ENCODE results near the gene IRGC.

The IRGC gene

GRCh38 chr19:43672061-43672679 lies 43.7 kb upstream of the IRGC start (continued):
- TF ChIP-seq ZNF692 (tag by site-specific recombination; IDR thresholded peaks at IDR 0.05) (0 out of 2 replicates have a peak, but pooled peaks have one; percentile 36), ZNF121 (tag by site-specific recombination; IDR thresholded peaks at IDR 0.05) (no peak)
- TF ChIP-seq, protein P1, sequence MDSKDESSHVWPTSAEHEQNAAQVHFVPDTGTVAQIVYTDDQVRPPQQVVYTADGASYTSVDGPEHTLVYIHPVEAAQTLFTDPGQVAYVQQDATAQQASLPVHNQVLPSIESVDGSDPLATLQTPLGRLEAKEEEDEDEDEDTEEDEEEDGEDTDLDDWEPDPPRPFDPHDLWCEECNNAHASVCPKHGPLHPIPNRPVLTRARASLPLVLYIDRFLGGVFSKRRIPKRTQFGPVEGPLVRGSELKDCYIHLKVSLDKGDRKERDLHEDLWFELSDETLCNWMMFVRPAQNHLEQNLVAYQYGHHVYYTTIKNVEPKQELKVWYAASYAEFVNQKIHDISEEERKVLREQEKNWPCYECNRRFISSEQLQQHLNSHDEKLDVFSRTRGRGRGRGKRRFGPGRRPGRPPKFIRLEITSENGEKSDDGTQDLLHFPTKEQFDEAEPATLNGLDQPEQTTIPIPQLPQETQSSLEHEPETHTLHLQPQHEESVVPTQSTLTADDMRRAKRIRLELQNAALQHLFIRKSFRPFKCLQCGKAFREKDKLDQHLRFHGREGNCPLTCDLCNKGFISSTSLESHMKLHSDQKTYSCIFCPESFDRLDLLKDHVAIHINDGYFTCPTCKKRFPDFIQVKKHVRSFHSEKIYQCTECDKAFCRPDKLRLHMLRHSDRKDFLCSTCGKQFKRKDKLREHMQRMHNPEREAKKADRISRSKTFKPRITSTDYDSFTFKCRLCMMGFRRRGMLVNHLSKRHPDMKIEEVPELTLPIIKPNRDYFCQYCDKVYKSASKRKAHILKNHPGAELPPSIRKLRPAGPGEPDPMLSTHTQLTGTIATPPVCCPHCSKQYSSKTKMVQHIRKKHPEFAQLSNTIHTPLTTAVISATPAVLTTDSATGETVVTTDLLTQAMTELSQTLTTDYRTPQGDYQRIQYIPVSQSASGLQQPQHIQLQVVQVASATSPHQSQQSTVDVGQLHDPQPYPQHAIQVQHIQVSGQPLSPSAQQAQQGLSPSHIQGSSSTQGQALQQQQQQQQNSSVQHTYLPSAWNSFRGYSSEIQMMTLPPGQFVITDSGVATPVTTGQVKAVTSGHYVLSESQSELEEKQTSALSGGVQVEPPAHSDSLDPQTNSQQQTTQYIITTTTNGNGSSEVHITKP (tag by site-specific recombination; IDR thresholded peaks at IDR 0.05), result peak; percentile 74

DNA sequence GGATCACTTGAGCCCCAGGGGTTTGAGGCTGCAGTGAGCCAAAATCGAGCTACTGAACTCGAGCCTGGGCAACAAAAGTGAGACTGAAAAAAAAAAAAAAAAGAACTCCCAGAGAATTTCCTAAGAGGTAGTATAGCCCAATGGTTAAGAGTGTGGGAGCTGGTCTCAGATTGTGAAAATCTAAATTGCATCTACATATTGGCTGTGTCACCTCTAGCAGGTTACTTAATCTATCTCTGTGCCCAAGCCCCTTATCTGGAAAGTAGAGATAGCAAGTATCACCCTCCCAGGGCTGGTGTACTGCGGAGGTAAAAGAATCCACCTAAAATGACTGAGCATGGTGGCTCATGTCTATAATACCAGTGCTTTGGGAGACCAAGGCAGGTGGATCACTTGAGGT lies 42.2 kb upstream of the IRGC start:
- ChIA-PET CTCF (interaction anchor here (0.6 to 2.1 kb wide), 9 partner anchors 11 to 114 kb away, joined by 3 to 9 read pairs (median 4); no protein-coding TSS in a partner anchor), POLR2A (interaction anchor here (0.6 to 1.8 kb wide), 3 partner anchors 13 to 81 kb away, joined by 3 to 5 read pairs (median 3); partner anchors contain the start of gene SMG9)
- H3K36me3 ChIP-seq (ENCODE audit: control insufficient read depth in 2 of 2, insufficient read depth in 1 of 2, low read length in 2 of 2), result no peaks in the 10 kb centered on the region; a peak in 1 of 3 replicates
- TF ChIP-seq ZNF658 (tag by site-specific recombination; IDR thresholded peaks at IDR 0.05) (no peak), ZNF138 (tag by site-specific recombination; IDR thresholded peaks at IDR 0.05; ENCODE audit: borderline replicate concordance) (no peak), ZNF175 (tag by site-specific recombination; IDR thresholded peaks at IDR 0.05) (no peak), BCL6B (tag by site-specific recombination; IDR thresholded peaks at IDR 0.05) (no peak), ZFHX2 (tag by site-specific recombination; conservative IDR thresholded peaks at IDR 0.05) (no peak), ZIC2 (tag by site-specific recombination; IDR thresholded peaks at IDR 0.05) (no peak)
- TF ChIP-seq, protein P2, sequence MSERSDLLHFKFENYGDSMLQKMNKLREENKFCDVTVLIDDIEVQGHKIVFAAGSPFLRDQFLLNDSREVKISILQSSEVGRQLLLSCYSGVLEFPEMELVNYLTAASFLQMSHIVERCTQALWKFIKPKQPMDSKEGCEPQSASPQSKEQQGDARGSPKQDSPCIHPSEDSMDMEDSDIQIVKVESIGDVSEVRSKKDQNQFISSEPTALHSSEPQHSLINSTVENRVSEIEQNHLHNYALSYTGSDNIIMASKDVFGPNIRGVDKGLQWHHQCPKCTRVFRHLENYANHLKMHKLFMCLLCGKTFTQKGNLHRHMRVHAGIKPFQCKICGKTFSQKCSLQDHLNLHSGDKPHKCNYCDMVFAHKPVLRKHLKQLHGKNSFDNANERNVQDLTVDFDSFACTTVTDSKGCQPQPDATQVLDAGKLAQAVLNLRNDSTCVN (tag by site-specific recombination; optimal IDR thresholded peaks at IDR 0.05), result no peak
- TF ChIP-seq, protein P3, sequence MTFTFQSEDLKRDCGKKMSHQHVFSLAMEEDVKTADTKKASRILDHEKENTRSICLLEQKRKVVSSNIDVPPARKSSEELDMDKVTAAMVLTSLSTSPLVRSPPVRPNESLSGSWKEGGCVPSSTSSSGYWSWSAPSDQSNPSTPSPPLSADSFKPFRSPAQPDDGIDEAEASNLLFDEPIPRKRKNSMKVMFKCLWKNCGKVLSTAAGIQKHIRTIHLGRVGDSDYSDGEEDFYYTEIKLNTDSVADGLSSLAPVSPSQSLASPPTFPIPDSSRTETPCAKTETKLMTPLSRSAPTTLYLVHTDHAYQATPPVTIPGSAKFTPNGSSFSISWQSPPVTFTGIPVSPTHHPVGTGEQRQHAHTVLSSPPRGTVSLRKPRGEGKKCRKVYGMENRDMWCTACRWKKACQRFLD (tag by site-specific recombination; IDR thresholded peaks at IDR 0.05), result no peak
- H3K4me3 ChIP-seq (ENCODE audit: low read depth, low read length), result no peak overlapping the region
- H3K27ac ChIP-seq (ENCODE audit: extremely low read depth, low read depth, low read length), result no peak overlapping the region
- peaks cover 48% of the 10 kb centered on the region for H3K4me1 ChIP-seq (ENCODE audit: control insufficient read depth, insufficient read depth, low read length)
- H3K9me3 ChIP-seq (ENCODE audit: control insufficient read depth, insufficient read depth, low read depth, low read length), result no peaks in the 10 kb centered on the region

DNA sequence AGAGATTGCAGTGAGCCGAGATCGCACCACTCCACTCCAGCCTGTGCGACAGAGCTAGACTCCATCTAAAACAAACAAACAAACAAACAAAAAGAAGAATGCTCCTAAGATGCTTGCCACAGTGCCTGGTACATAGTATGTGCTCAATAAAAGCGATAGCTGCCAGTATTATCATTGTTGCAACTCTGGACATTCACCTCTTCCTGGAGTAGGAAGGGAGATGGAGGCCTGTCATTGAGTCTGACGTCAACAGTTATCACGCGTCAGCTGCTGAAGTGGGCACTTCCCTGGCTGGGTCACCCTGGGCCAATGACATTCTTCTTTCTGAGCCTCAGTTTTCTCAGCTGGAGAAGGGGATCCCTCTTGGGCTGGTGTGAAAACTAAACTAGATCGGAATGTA lies 41.7 kb upstream of the IRGC start:
- no peaks in the 10 kb centered on the region for H3K9me3 ChIP-seq (ENCODE audit: control insufficient read depth, insufficient read depth, low read depth, low read length)
- POLR2A ChIA-PET, result interaction anchor here (1.1 to 1.2 kb wide), 2 partner anchors 13 to 79 kb away, joined by 3 to 5 read pairs; no protein-coding TSS in a partner anchor
- CTCF ChIA-PET, result interaction anchor here (0.7 to 2.1 kb wide), 9 partner anchors 11 to 113 kb away, joined by 3 to 9 read pairs (median 3); no protein-coding TSS in a partner anchor
- H3K4me3 ChIP-seq (ENCODE audit: low read depth, low read length), result no peak overlapping the region
- no peak overlapping the region for H3K27ac ChIP-seq (ENCODE audit: extremely low read depth, low read depth, low read length)
- H3K36me3 ChIP-seq (ENCODE audit: control insufficient read depth in 2 of 2, insufficient read depth in 1 of 2, low read length in 2 of 2), result no peaks in the 10 kb centered on the region; a peak in 1 of 3 replicates
- TF ChIP-seq ZNF514 (tag by site-specific recombination; IDR thresholded peaks at IDR 0.05), result no peak
- TF ChIP-seq ZNF664 (tag by site-specific recombination; IDR thresholded peaks at IDR 0.05), result peak; percentile 99
- peak; percentile 94 for TF ChIP-seq ZNF561 (tag by site-specific recombination; IDR thresholded peaks at IDR 0.05; ENCODE audit: borderline replicate concordance)
- no peak for TF ChIP-seq ZNF660 (tag by site-specific recombination; IDR thresholded peaks at IDR 0.05)
- TF ChIP-seq ELK4 (IDR thresholded peaks at IDR 0.05; ENCODE audit: borderline replicate concordance, low read depth, low read length), result no peak
- H3K4me1 ChIP-seq (ENCODE audit: control insufficient read depth, insufficient read depth, low read length), result peaks cover 44% of the 10 kb centered on the region
